H9 (cell line): ENCODE results near the gene NGDN. TPM values are rescaled to one million over a fixed set of nuclear protein-coding genes. Genes with fewer than 3 reads are reported as not detected.
A peak's percentile ranks its signal among the peaks of the same experiment; 100 is the strongest.

Experiments used
- DNase-seq: peaks from one replicate; pipeline ENCODE4 v3.0.0-alpha.2; 2017
- H2AFZ ChIP-seq: one replicate; pipeline ENCODE4 v1.6.1; 2013; ENCODE audit warnings: mild to moderate bottlenecking, low read length, control low read depth, moderate library complexity
- H2AK5ac ChIP-seq: 2 replicates; pipeline ENCODE4 v1.6.1; 2013; ENCODE audit warnings: low read length, control low read depth, mixed read lengths; ENCODE audit not compliant: insufficient read length
- H2BK120ac ChIP-seq: one replicate; pipeline ENCODE4 v1.6.1; 2013; ENCODE audit warnings: low read depth, mild to moderate bottlenecking, low read length, control low read depth, inconsistent platforms; ENCODE audit not compliant: poor library complexity, severe bottlenecking
- H2BK12ac ChIP-seq: 2 replicates; pipeline ENCODE4 v1.6.1; 2013; ENCODE audit warnings: low read length, control low read depth, mixed read lengths, low read depth; ENCODE audit not compliant: insufficient read length
- H2BK15ac ChIP-seq: 2 replicates; pipeline ENCODE4 v1.6.1; 2013; ENCODE audit warnings: low read depth, low read length, control low read depth
- H2BK20ac ChIP-seq: one replicate; pipeline ENCODE4 v1.6.1; 2013; ENCODE audit warnings: low read depth, mild to moderate bottlenecking, low read length, control low read depth, inconsistent platforms; ENCODE audit not compliant: poor library complexity, severe bottlenecking
- H2BK5ac ChIP-seq: 2 replicates; pipeline ENCODE4 v1.6.1; 2013; ENCODE audit warnings: low read length, control low read depth, mixed read lengths; ENCODE audit not compliant: insufficient read length
- H3K14ac ChIP-seq: 2 replicates; pipeline ENCODE4 v1.6.1; 2013; ENCODE audit warnings: low read length, control low read depth; ENCODE audit not compliant: insufficient read depth
- H3K18ac ChIP-seq: 2 replicates; pipeline ENCODE4 v1.6.1; 2013; ENCODE audit warnings: low read depth, mild to moderate bottlenecking, mixed read lengths, low read length, control low read depth; ENCODE audit not compliant: insufficient read length
- H3K23ac ChIP-seq: 2 replicates; pipeline ENCODE4 v1.6.1; 2013; ENCODE audit warnings: low read length, control low read depth, mixed read lengths, low read depth; ENCODE audit not compliant: insufficient read length
- H3K23me2 ChIP-seq: 2 replicates; pipeline ENCODE4 v1.6.1; 2013; ENCODE audit warnings: low read depth, mild to moderate bottlenecking, mixed read lengths, low read length, control low read depth; ENCODE audit not compliant: insufficient read length, poor library complexity, severe bottlenecking
- H3K27ac ChIP-seq: 2 replicates; pipeline ENCODE4 v1.5.1; 2013; ENCODE audit warnings: low read length, control low read depth, mixed read lengths, low read depth; ENCODE audit not compliant: insufficient read length
- H3K27me3 ChIP-seq: 2 replicates; pipeline ENCODE4 v1.6.1; 2013; ENCODE audit warnings: low read length, control low read depth, inconsistent platforms; ENCODE audit not compliant: insufficient read depth
- H3K4ac ChIP-seq: 2 replicates; pipeline ENCODE4 v1.6.1; 2013; ENCODE audit warnings: low read depth, mild to moderate bottlenecking, control low read depth, inconsistent platforms, low read length, moderate library complexity
- H3K4me1 ChIP-seq: 2 replicates; pipeline ENCODE4 v1.6.1; 2013; ENCODE audit warnings: low read length, control low read depth, inconsistent platforms; ENCODE audit not compliant: insufficient read depth
- H3K4me2 ChIP-seq: 2 replicates; pipeline ENCODE4 v1.6.1; 2013; ENCODE audit warnings: low read length, control low read depth, mixed read lengths; ENCODE audit not compliant: insufficient read length, insufficient read depth
- H3K56ac ChIP-seq: 2 replicates; pipeline ENCODE4 v1.6.1; 2013; ENCODE audit warnings: low read depth, mild to moderate bottlenecking, mixed read lengths, low read length, control low read depth; ENCODE audit not compliant: insufficient read length
- H3K79me1 ChIP-seq: 2 replicates; pipeline ENCODE4 v1.6.1; 2013; ENCODE audit warnings: low read depth, mild to moderate bottlenecking, moderate library complexity, low read length, control low read depth, inconsistent platforms; ENCODE audit not compliant: insufficient read depth, poor library complexity, severe bottlenecking
- H3K79me2 ChIP-seq: 2 replicates; pipeline ENCODE4 v1.6.1; 2013; ENCODE audit warnings: low read length, control low read depth, inconsistent platforms; ENCODE audit not compliant: insufficient read depth
- H3K9ac ChIP-seq: 2 replicates; pipeline ENCODE4 v1.6.1; 2013; ENCODE audit warnings: low read length, control low read depth, mixed read lengths; ENCODE audit not compliant: insufficient read length; ENCODE audit errors: extremely low read depth
- H3K9me3 ChIP-seq: one replicate; pipeline ENCODE4 v1.6.1; 2013; ENCODE audit warnings: low read depth, low read length, inconsistent platforms; ENCODE audit not compliant: control insufficient read depth
- H3T11ph ChIP-seq: one replicate; pipeline ENCODE4 v1.6.1; 2013; ENCODE audit warnings: mild to moderate bottlenecking, low read length, control low read depth, inconsistent platforms
- H4K20me1 ChIP-seq: one replicate; pipeline ENCODE4 v1.6.1; 2013; ENCODE audit not compliant: control insufficient read depth, insufficient read length, insufficient read depth
- H4K5ac ChIP-seq: 2 replicates; pipeline ENCODE4 v1.6.1; 2013; ENCODE audit warnings: low read depth, mild to moderate bottlenecking, mixed read lengths, low read length, control low read depth; ENCODE audit not compliant: insufficient read length
- H4K8ac ChIP-seq: replicated peaks from 2 replicates; pipeline ENCODE4 v1.6.1; 2013; ENCODE audit warnings: low read length, control low read depth, mixed read lengths, low read depth; ENCODE audit not compliant: insufficient read length
- H4K91ac ChIP-seq: 2 replicates; pipeline ENCODE4 v1.6.1; 2013; ENCODE audit warnings: low read depth, mild to moderate bottlenecking, moderate library complexity, mixed read lengths, low read length, control low read depth; ENCODE audit not compliant: insufficient read length
- H3K27ac Mint-ChIP-seq, 3 experiments: 2 replicates in 2 of 3; 3 replicates in 1 of 3; pipeline ENCODE4 v1.8.0; 2020 to 2021; ENCODE audit warnings: mixed read lengths in 3 of 3, mild to moderate bottlenecking in 1 of 3, moderate library complexity in 1 of 3
- H3K27me3 Mint-ChIP-seq: 2 replicates; pipeline ENCODE4 v1.8.0; 2021; ENCODE audit warnings: low read depth, mild to moderate bottlenecking, moderate library complexity, mixed read lengths
- H3K36me3 Mint-ChIP-seq, 3 experiments: 2 replicates in 2 of 3; 3 replicates in 1 of 3; pipeline ENCODE4 v1.8.0; 2020 to 2021; ENCODE audit warnings: low read depth in 3 of 3, mixed read lengths in 3 of 3; ENCODE audit not compliant: insufficient read depth in 1 of 3
- H3K4me1 Mint-ChIP-seq, 2 experiments: 2 replicates each; pipeline ENCODE4 v1.8.0; 2020; ENCODE audit warnings: mixed read lengths in 2 of 2
- H3K4me3 Mint-ChIP-seq, 2 experiments: 2 replicates in 1 of 2; 3 replicates in 1 of 2; pipeline ENCODE4 v1.8.0; 2020 to 2021; ENCODE audit warnings: mild to moderate bottlenecking in 2 of 2, mixed read lengths in 2 of 2, moderate library complexity in 1 of 2
- H3K9me3 Mint-ChIP-seq, 2 experiments: 2 replicates in 1 of 2; 3 replicates in 1 of 2; pipeline ENCODE4 v1.8.0; 2020; ENCODE audit warnings: mild to moderate bottlenecking in 2 of 2, mixed read lengths in 2 of 2, moderate library complexity in 1 of 2
- total RNA-seq: library from RNA; stranded (reverse); gene quantifications from 2 replicates; pipeline ENCODE4 v1.2.1, GENCODE V29; 2021
- TF ChIP-seq, protein P1 (sequence below): fragments of 200-600 bp; sonication (generic); conservative IDR thresholded peaks from 3 replicates; pipeline ENCODE4 v1.8.0; 2021; ENCODE audit warnings: antibody characterized with exemption, mild to moderate bottlenecking

NGDN gene
- total RNA-seq, 1 experiment from 2014 or later: 53.1 TPM

DNA sequence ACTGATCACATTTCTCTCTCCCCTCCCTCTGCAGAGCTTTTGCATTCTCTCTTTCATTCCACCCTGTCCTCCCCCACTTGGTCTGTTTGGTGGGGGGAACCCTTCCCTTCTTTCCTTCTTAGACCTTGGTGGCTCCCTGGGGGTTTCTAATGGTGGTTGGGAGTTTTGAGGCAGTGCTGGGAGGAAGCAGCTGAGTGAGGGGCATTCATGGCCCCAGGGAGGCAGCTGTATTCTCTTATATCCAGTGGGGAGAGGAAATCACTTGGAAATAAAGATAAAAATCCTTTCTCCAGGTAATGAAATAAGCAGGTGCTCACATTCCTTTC lies 13.3 kb downstream of the NGDN start:
- Mint-ChIP-seq H3K36me3 (peaks cover under 1 to 15% (median 7%) of the 10 kb centered on the region in 3 experiments), H3K27me3 (no peaks in the 10 kb centered on the region), H3K4me1 (peaks cover 58 to 64% of the 10 kb centered on the region in 2 experiments), H3K4me3 (peak overlapping the region; percentile 37 to 60), H3K27ac (peak overlapping the region; percentile 60 to 97 (median 96)), H3K9me3 (no peaks in the 10 kb centered on the region; a peak in 1 of 5 replicates)
- Histone ChIP-seq H3K4me1 (peaks cover 20% of the 10 kb centered on the region), H3K27me3 (no peaks in the 10 kb centered on the region), H2BK12ac (no peak overlapping the region), H3K9ac (no peak overlapping the region), H4K20me1 (no peaks in the 10 kb centered on the region), H2BK120ac (peak overlapping the region; percentile 40), H2AFZ (no peak overlapping the region), H3K23me2 (no peaks in the 10 kb centered on the region), H3K9me3 (no peaks in the 10 kb centered on the region), H2BK20ac (peak overlapping the region; percentile 95), H3K79me2 (no peaks in the 10 kb centered on the region), H2BK5ac (no peak overlapping the region), H3K4ac (no peak overlapping the region), H3K14ac (peak overlapping the region; percentile 2; the same call in 1 of the 2 replicates), H3T11ph (no peak overlapping the region), H3K27ac (peak overlapping the region; percentile 20), H3K56ac (no peak overlapping the region), H2BK15ac (no peak overlapping the region), H3K4me2 (peak overlapping the region; percentile 18), H3K18ac (peak overlapping the region; percentile 15), H3K23ac (no peak overlapping the region), H3K79me1 (no peaks in the 10 kb centered on the region), H4K91ac (no peak overlapping the region), H4K5ac (no peak overlapping the region), H4K8ac (no peak overlapping the region), H2AK5ac (no peak overlapping the region)
- no peak for DNase-seq
- TF ChIP-seq, protein P1, sequence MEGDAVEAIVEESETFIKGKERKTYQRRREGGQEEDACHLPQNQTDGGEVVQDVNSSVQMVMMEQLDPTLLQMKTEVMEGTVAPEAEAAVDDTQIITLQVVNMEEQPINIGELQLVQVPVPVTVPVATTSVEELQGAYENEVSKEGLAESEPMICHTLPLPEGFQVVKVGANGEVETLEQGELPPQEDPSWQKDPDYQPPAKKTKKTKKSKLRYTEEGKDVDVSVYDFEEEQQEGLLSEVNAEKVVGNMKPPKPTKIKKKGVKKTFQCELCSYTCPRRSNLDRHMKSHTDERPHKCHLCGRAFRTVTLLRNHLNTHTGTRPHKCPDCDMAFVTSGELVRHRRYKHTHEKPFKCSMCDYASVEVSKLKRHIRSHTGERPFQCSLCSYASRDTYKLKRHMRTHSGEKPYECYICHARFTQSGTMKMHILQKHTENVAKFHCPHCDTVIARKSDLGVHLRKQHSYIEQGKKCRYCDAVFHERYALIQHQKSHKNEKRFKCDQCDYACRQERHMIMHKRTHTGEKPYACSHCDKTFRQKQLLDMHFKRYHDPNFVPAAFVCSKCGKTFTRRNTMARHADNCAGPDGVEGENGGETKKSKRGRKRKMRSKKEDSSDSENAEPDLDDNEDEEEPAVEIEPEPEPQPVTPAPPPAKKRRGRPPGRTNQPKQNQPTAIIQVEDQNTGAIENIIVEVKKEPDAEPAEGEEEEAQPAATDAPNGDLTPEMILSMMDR: no peak
